DND-41 (cell line): Measurements from ENCODE around the gene FAM180A.

Experiments used
- ATAC-seq: fragments of 200-7000 bp; cut with Tn5 transposase; 3 replicates; pipeline ENCODE4 v1.9.1; 2021; ENCODE audit warnings: low read depth; ENCODE audit not compliant: insufficient read depth
- DNase-seq: peaks from one replicate; pipeline ENCODE4 v3.0.0-alpha.2; 2020
- H2AFZ ChIP-seq: 2 replicates; pipeline ENCODE4 v1.6.0; 2012; ENCODE audit warnings: low read depth, low read length
- H3K27ac ChIP-seq: 2 replicates; pipeline ENCODE4 v1.5.1; 2012; ENCODE audit warnings: low read length, inconsistent platforms
- H3K27me3 ChIP-seq: fragments of 200-600 bp; sonication (generic); 2 replicates; pipeline ENCODE4 v1.6.0; 2012; ENCODE audit warnings: low read length, mild to moderate bottlenecking, inconsistent platforms; ENCODE audit not compliant: insufficient read depth, poor library complexity
- H3K36me3 ChIP-seq: 2 replicates; pipeline ENCODE4 v1.5.1; 2012; ENCODE audit warnings: low read length, inconsistent platforms; ENCODE audit not compliant: insufficient read depth
- H3K4me1 ChIP-seq: 2 replicates; pipeline ENCODE4 v1.5.1; 2012; ENCODE audit warnings: mild to moderate bottlenecking, low read length; ENCODE audit not compliant: insufficient read depth
- H3K4me2 ChIP-seq: 2 replicates; pipeline ENCODE4 v1.6.0; 2012; ENCODE audit warnings: mild to moderate bottlenecking, moderate library complexity, low read length, inconsistent platforms; ENCODE audit not compliant: insufficient read depth
- H3K4me3 ChIP-seq, 2 experiments: fragments of 200-600 bp in 1 of 2; shearing (Covaris generic) in 1 of 2; 2 replicates each; pipeline ENCODE4 v1.5.1; 2012 to 2016; ENCODE audit warnings: inconsistent platforms in 2 of 2, low read length in 2 of 2, mild to moderate bottlenecking in 2 of 2, low read depth in 1 of 2, moderate library complexity in 1 of 2
- H3K79me2 ChIP-seq: 2 replicates; pipeline ENCODE4 v1.6.0; 2012; ENCODE audit warnings: low read length, inconsistent platforms; ENCODE audit not compliant: insufficient read depth
- H3K9ac ChIP-seq: 2 replicates; pipeline ENCODE4 v1.6.0; 2012; ENCODE audit warnings: low read depth, mild to moderate bottlenecking, inconsistent platforms, low read length, moderate library complexity
- H3K9me3 ChIP-seq: 2 replicates; pipeline ENCODE4 v1.5.1; 2012; ENCODE audit warnings: low read length, moderate library complexity, mild to moderate bottlenecking, inconsistent platforms; ENCODE audit not compliant: insufficient read depth, severe bottlenecking
- H4K20me1 ChIP-seq: 2 replicates; pipeline ENCODE4 v1.6.0; 2012; ENCODE audit warnings: low read length; ENCODE audit not compliant: insufficient read depth
- CTCF ChIP-seq: IDR thresholded peaks from 2 replicates; pipeline ENCODE4 v1.5.1; 2012; ENCODE audit warnings: borderline replicate concordance, low read length, moderate library complexity, mild to moderate bottlenecking; ENCODE audit not compliant: poor library complexity, severe bottlenecking; ENCODE audit errors: extremely low read depth
- EZH2 ChIP-seq: IDR thresholded peaks from 3 replicates; pipeline ENCODE4 v1.6.1; 2012; ENCODE audit warnings: borderline replicate concordance, low read depth, mild to moderate bottlenecking, moderate library complexity, low read length, inconsistent platforms; ENCODE audit not compliant: severe bottlenecking

Gene FAM180A

GRCh38 chr7:135759532-135759931, 10.9 kb upstream of the FAM180A start:
- H4K20me1 ChIP-seq: no peaks in the 10 kb centered on the region
- no peak overlapping the region for H2AFZ ChIP-seq
- H3K36me3 ChIP-seq: no peaks in the 10 kb centered on the region
- H3K27me3 ChIP-seq: peaks cover 3% of the 10 kb centered on the region
- H3K9ac ChIP-seq: no peak overlapping the region
- no peaks in the 10 kb centered on the region for H3K9me3 ChIP-seq
- H3K4me3 ChIP-seq: no peak overlapping the region
- peaks cover 6% of the 10 kb centered on the region; the same call in 1 of the 2 replicates for H3K4me1 ChIP-seq
- ATAC-seq (no peak), DNase-seq (no peak)
- no peak for TF ChIP-seq CTCF
- TF ChIP-seq EZH2: no peak
- no peak overlapping the region for H3K4me2 ChIP-seq
- H3K79me2 ChIP-seq: no peaks in the 10 kb centered on the region
- no peak overlapping the region for H3K27ac ChIP-seq

- Histone ChIP-seq H3K4me2 (no peak overlapping the region), H3K4me1 (peaks cover 6% of the 10 kb centered on the region; the same call in 1 of the 2 replicates), H2AFZ (no peak overlapping the region), H3K79me2 (no peaks in the 10 kb centered on the region), H3K27ac (no peak overlapping the region), H3K4me3 (no peak overlapping the region), H3K36me3 (no peaks in the 10 kb centered on the region), H3K9me3 (no peaks in the 10 kb centered on the region), H3K27me3 (peaks cover 3% of the 10 kb centered on the region), H4K20me1 (no peaks in the 10 kb centered on the region), H3K9ac (no peak overlapping the region)
- TF ChIP-seq CTCF (no peak), EZH2 (no peak)
- no peak for DNase-seq
- ATAC-seq: no peak
These were observed 9.9 kb upstream of the FAM180A start for GRCh38 chr7:135758531-135758932.

- DNase-seq (no peak), ATAC-seq (no peak)
- H3K36me3 ChIP-seq: no peaks in the 10 kb centered on the region
- no peaks in the 10 kb centered on the region for H4K20me1 ChIP-seq
- TF ChIP-seq CTCF (no peak), EZH2 (no peak)
- H3K79me2 ChIP-seq: no peaks in the 10 kb centered on the region
- H2AFZ ChIP-seq: no peak overlapping the region
- no peaks in the 10 kb centered on the region for H3K9me3 ChIP-seq
- no peak overlapping the region for H3K4me3 ChIP-seq
- H3K4me2 ChIP-seq: no peak overlapping the region
- H3K9ac ChIP-seq: no peak overlapping the region
- H3K27me3 ChIP-seq: peaks cover 3% of the 10 kb centered on the region
- no peak overlapping the region for H3K27ac ChIP-seq
- peaks cover 6% of the 10 kb centered on the region; the same call in 1 of the 2 replicates for H3K4me1 ChIP-seq
These were observed 9.3 kb upstream of the FAM180A start for GRCh38 chr7:135757719-135758411.

GRCh38 chr7:135756191-135756590, 7.6 kb upstream of the FAM180A start:
- H3K4me1 ChIP-seq: no peaks in the 10 kb centered on the region
- no peak for ATAC-seq
- H3K36me3 ChIP-seq: no peaks in the 10 kb centered on the region
- no peak for DNase-seq
- H2AFZ ChIP-seq: no peak overlapping the region
- no peaks in the 10 kb centered on the region for H3K79me2 ChIP-seq
- no peaks in the 10 kb centered on the region for H4K20me1 ChIP-seq
- no peak overlapping the region for H3K9ac ChIP-seq
- H3K27me3 ChIP-seq: peaks cover 3% of the 10 kb centered on the region
- H3K4me3 ChIP-seq: no peak overlapping the region
- no peak overlapping the region for H3K4me2 ChIP-seq
- no peak overlapping the region for H3K27ac ChIP-seq
- no peaks in the 10 kb centered on the region for H3K9me3 ChIP-seq
- TF ChIP-seq CTCF: no peak
- no peak for TF ChIP-seq EZH2
